ENCODE results near the gene SCGB3A2.

SCGB3A2 gene

DNA sequence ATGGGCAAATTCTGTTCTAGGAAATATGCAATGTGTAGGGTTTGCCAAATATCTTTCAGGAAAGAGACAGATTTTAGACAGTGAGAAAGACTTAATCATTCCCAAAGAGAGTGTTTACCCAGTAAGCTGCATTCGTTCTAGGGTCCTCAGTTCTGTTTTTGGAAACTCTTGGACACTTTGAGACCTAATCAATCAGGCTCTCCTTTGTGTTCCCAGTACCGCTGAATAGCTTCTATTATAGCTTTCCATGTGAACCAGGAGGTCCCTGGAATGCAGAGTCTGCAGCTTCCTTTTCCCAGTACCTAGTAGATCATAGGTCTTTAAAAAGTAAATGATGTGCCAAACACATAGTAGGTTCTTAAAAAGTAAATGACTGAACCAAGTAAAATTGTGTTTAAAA is 35.6 kb upstream of the SCGB3A2 start:
- DNase-seq (ENCODE audit: low read depth) = no peak
- TF ChIP-seq, protein P1, sequence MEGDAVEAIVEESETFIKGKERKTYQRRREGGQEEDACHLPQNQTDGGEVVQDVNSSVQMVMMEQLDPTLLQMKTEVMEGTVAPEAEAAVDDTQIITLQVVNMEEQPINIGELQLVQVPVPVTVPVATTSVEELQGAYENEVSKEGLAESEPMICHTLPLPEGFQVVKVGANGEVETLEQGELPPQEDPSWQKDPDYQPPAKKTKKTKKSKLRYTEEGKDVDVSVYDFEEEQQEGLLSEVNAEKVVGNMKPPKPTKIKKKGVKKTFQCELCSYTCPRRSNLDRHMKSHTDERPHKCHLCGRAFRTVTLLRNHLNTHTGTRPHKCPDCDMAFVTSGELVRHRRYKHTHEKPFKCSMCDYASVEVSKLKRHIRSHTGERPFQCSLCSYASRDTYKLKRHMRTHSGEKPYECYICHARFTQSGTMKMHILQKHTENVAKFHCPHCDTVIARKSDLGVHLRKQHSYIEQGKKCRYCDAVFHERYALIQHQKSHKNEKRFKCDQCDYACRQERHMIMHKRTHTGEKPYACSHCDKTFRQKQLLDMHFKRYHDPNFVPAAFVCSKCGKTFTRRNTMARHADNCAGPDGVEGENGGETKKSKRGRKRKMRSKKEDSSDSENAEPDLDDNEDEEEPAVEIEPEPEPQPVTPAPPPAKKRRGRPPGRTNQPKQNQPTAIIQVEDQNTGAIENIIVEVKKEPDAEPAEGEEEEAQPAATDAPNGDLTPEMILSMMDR (IDR thresholded peaks at IDR 0.05; ENCODE audit: control insufficient read depth, extremely low read depth, insufficient read depth) = no peak
- H3K4me3 ChIP-seq (ENCODE audit: low read depth, low read length) = no peak overlapping the region

DNA sequence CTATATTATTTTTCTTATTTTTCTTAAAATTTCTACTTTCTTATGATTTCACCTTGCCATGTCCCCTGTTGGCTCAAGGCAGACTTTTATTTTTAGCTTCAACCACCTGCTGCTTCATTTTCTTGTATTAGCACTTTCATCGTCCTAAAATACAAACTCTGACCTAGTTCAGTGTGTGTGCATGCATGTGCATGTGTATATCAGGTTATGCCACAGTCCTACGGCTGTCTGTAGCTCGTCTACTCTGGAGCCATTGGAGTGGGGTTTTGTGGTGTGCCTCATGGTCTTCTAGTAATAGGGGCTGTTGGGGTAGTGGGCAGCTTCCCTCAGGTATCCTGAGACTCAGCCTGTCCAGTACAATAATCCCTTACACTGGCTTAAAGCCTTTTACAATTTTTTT is 33.7 kb upstream of the SCGB3A2 start:
- no peak for DNase-seq (ENCODE audit: low read depth)
- H3K4me3 ChIP-seq (ENCODE audit: low read depth, low read length) = no peak overlapping the region
- TF ChIP-seq, protein P1 (IDR thresholded peaks at IDR 0.05; ENCODE audit: control insufficient read depth, extremely low read depth, insufficient read depth) = no peak

DNA sequence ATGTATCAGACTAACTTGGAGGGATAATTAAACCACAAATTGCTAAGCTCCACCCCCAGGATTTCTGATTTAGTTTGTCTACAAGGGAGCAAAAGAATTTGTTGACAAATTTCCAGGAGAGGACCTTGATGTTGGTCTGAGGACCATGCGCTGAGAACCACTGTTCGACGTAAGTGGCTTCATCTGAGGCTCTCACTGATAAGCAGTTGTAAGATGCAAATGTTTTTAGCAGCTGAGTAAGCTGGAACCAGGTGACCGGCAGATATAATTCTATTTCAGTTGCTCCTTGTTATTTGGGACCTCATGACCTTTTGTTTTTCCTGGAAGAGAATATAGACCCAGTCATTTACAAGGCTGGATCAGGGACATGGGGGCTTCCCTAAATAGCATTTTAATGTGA is 32.9 kb upstream of the SCGB3A2 start:
- TF ChIP-seq, protein P1 (IDR thresholded peaks at IDR 0.05; ENCODE audit: control insufficient read depth, extremely low read depth, insufficient read depth) = no peak
- DNase-seq (ENCODE audit: low read depth) = no peak
- no peak overlapping the region for H3K4me3 ChIP-seq (ENCODE audit: low read depth, low read length)

DNA sequence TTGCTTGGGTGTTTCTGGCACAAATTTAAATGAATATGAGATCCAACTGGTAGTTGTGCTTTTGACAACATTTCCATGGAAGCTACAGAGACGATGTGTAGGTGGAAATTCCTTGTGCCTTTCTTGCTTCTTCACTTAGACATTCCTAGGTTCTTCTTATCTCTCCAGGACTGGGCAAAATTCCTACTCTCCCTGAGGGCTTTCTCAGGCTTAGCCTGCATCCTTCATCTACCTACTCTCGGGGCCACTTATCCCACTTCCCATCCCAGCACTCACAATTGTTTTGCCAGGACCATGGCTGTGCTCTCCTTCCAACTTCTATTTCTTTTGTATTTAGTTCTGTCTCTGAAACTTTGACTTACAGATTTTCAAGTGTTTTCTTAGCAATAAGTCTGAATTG is 29.3 kb upstream of the SCGB3A2 start:
- TF ChIP-seq, protein P1 (IDR thresholded peaks at IDR 0.05; ENCODE audit: control insufficient read depth, extremely low read depth, insufficient read depth) = no peak
- no peak for DNase-seq (ENCODE audit: low read depth)

GRCh38 chr5:147851578-147851977 is 26.9 kb upstream of the SCGB3A2 start:
- TF ChIP-seq, protein P1 (IDR thresholded peaks at IDR 0.05; ENCODE audit: control insufficient read depth, extremely low read depth, insufficient read depth) = no peak
- DNase-seq (ENCODE audit: low read depth) = no peak
- H3K4me3 ChIP-seq (ENCODE audit: low read depth, low read length) = no peak overlapping the region

More for the DNA sequence above, 29.3 kb upstream of the SCGB3A2 start:
- H3K4me3 ChIP-seq (ENCODE audit: low read depth, low read length) = no peak overlapping the region

- TF ChIP-seq, protein P1 (IDR thresholded peaks at IDR 0.05; ENCODE audit: control insufficient read depth, extremely low read depth, insufficient read depth) = no peak
Measured at GRCh38 chr5:147852365-147852764, 26.1 kb upstream of the SCGB3A2 start.

DNA sequence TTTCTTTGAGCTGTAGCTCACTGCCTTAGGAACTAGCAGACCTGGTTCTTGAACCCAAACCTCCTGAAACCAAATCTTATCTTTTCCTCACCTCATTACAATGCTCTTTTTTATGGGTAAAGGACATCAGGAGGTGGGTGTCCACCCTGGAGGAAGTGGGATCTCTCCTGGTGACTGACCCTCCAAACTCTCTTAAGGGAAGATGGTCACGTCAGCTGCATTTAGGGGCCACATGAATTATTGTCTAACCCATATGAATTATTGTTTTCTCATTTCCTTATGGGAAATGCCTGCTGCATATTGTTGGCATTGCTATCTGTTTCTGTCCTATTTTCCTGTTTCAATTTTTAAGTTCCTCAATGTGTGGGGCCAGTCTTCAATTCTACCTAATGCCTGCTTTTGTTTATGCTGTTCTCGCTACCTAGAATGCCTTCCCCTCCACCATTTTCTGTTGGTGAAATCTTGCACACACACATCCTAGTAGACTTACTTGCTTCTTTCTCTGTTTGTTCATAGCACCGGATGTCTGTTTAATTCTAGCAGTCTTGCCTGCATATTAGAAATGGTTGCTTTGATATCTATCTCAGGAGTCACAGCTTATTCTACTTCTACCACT is 25.0 kb upstream of the SCGB3A2 start:
- H3K4me3 ChIP-seq (ENCODE audit: low read depth, low read length) = no peak overlapping the region
- DNase-seq (ENCODE audit: low read depth) = no peak
- TF ChIP-seq, protein P1 (IDR thresholded peaks at IDR 0.05; ENCODE audit: control insufficient read depth, extremely low read depth, insufficient read depth) = no peak

More at GRCh38 chr5:147852365-147852764, 26.1 kb upstream of the SCGB3A2 start:
- H3K4me3 ChIP-seq (ENCODE audit: low read depth, low read length) = no peak overlapping the region
- DNase-seq (ENCODE audit: low read depth) = no peak

Measured in LNCaP clone FGC (cell line).